OCI-LY7 (cell line): ENCODE measurements around the gene MLX.

ENCODE experiments used
- CTCF ChIP-seq: fragments of 200-600 bp; sonication (generic); conservative IDR thresholded peaks from 2 replicates; pipeline ENCODE4 v1.5.1; 2014; ENCODE audit warnings: mild to moderate bottlenecking, antibody characterized with exemption, low read length, moderate library complexity, mixed read lengths
- EZH2phosphoT487 ChIP-seq: fragments of 200-600 bp; sonication (generic); IDR thresholded peaks from 2 replicates; pipeline ENCODE4 v1.6.1; 2018; ENCODE audit warnings: low read depth, borderline replicate concordance, mild to moderate bottlenecking, mixed run types, antibody characterized with exemption, low read length, moderate library complexity, mixed read lengths

- TF ChIP-seq CTCF, result no peak
- TF ChIP-seq EZH2phosphoT487, result no peak
These were observed 31.5 kb upstream of the MLX start for GRCh38 chr17:42535155-42536047.
